Stimulated activated CD8-positive, alpha-beta memory T cell treated with anti-CD3 and anti-CD28 coated beads, Interleukin-12 subunit alpha, Interleukin-12 subunit beta, amount 100 ng/mL, for 24 hours (primary cell): ENCODE data around the gene CAPZA1.
A peak's percentile ranks its signal among the peaks of the same experiment; 100 is the strongest.
"Not testable (repeated sequence)": the region's sequence is repeated elsewhere in the genome, so short reads cannot be mapped to it uniquely, and the experiment has no call there.

Experiments
- DNase-seq: peaks from one replicate; pipeline ENCODE4 v3.0.0-alpha.2; 2020; ENCODE audit errors: extremely low read depth

The CAPZA1 gene

GRCh38 chr1:112619518-112620376, at the start of gene CAPZA1:
CAPZA1 (plus strand) TSS chr1:112619832; CDS start chr1:112619845, 13 bp downstream.
- peak; percentile 80 for DNase-seq

GRCh38 chr1:112575154-112575804, 44.4 kb upstream of the CAPZA1 start:
- DNase-seq: no peak

GRCh38 chr1:112576240-112576639, 43.4 kb upstream of the CAPZA1 start:
- no peak for DNase-seq

GRCh38 chr1:112579801-112580510, 39.7 kb upstream of the CAPZA1 start:
- no peak for DNase-seq

- DNase-seq: no peak
These were observed 37.9 kb upstream of the CAPZA1 start for GRCh38 chr1:112581586-112582192.

- DNase-seq: no peak
These were observed 36.3 kb upstream of the CAPZA1 start for GRCh38 chr1:112583366-112583765.

- DNase-seq: no peak
These were observed 29.9 kb upstream of the CAPZA1 start for GRCh38 chr1:112589766-112590165.

GRCh38 chr1:112594208-112594876, 25.3 kb upstream of the CAPZA1 start:
- DNase-seq: no peak

- no peak for DNase-seq
These were observed 20.2 kb upstream of the CAPZA1 start for GRCh38 chr1:112599477-112599876.

- no peak for DNase-seq
These were observed 16.6 kb upstream of the CAPZA1 start for GRCh38 chr1:112603012-112603411.

GRCh38 chr1:112603541-112603940, 16.1 kb upstream of the CAPZA1 start:
- DNase-seq: no peak

GRCh38 chr1:112605633-112606327, 13.9 kb upstream of the CAPZA1 start:
- no peak for DNase-seq

- DNase-seq: no peak
These were observed 5.1 kb upstream of the CAPZA1 start for GRCh38 chr1:112614460-112615065.

GRCh38 chr1:112618114-112618720, 1.4 kb upstream of the CAPZA1 start:
- no peak for DNase-seq

- no peak for DNase-seq
These were observed 713 bp upstream of the CAPZA1 start, which contains the start of gene ST7L for GRCh38 chr1:112618721-112619517. ST7L (minus strand) TSS chr1:112619141; CDS start chr1:112619113, 28 bp downstream.

GRCh38 chr1:112620377-112620695, 704 bp downstream of the CAPZA1 start:
- no peak for DNase-seq

GRCh38 chr1:112624493-112624892, 4.9 kb downstream of the CAPZA1 start:
- DNase-seq: not testable (repeated sequence)

- DNase-seq: no peak
These were observed 6.1 kb downstream of the CAPZA1 start for GRCh38 chr1:112625696-112626095.

- no peak for DNase-seq
These were observed 6.6 kb downstream of the CAPZA1 start for GRCh38 chr1:112626193-112626592.
